Measurements from ENCODE around the gene CADPS.

CADPS gene

GRCh38 chr3:62761711-62762110 is 113.5 kb downstream of the CADPS start:
- H3K4me1 ChIP-seq (ENCODE audit: control insufficient read depth, insufficient read depth, low read length) = no peaks in the 10 kb centered on the region
- no peak overlapping the region for H3K4me3 ChIP-seq (ENCODE audit: low read depth, low read length)
- no peak overlapping the region for H3K9ac ChIP-seq (ENCODE audit: low read depth, low read length)
- H3K36me3 ChIP-seq (ENCODE audit: control insufficient read depth, insufficient read depth, low read length) = no peaks in the 10 kb centered on the region
- H3K27me3 ChIP-seq (ENCODE audit: control insufficient read depth, insufficient read depth, low read length) = no peaks in the 10 kb centered on the region
- H3K9me3 ChIP-seq (ENCODE audit: control insufficient read depth, insufficient read depth, low read length) = no peaks in the 10 kb centered on the region

GRCh38 chr3:62761311-62761710 is 113.9 kb downstream of the CADPS start:
- no peaks in the 10 kb centered on the region for H3K9me3 ChIP-seq (ENCODE audit: control insufficient read depth, insufficient read depth, low read length)
- H3K36me3 ChIP-seq (ENCODE audit: control insufficient read depth, insufficient read depth, low read length) = no peaks in the 10 kb centered on the region
- H3K4me1 ChIP-seq (ENCODE audit: control insufficient read depth, insufficient read depth, low read length) = no peaks in the 10 kb centered on the region
- no peaks in the 10 kb centered on the region for H3K27me3 ChIP-seq (ENCODE audit: control insufficient read depth, insufficient read depth, low read length)
- H3K4me3 ChIP-seq (ENCODE audit: low read depth, low read length) = no peak overlapping the region
- H3K9ac ChIP-seq (ENCODE audit: low read depth, low read length) = no peak overlapping the region

DNA sequence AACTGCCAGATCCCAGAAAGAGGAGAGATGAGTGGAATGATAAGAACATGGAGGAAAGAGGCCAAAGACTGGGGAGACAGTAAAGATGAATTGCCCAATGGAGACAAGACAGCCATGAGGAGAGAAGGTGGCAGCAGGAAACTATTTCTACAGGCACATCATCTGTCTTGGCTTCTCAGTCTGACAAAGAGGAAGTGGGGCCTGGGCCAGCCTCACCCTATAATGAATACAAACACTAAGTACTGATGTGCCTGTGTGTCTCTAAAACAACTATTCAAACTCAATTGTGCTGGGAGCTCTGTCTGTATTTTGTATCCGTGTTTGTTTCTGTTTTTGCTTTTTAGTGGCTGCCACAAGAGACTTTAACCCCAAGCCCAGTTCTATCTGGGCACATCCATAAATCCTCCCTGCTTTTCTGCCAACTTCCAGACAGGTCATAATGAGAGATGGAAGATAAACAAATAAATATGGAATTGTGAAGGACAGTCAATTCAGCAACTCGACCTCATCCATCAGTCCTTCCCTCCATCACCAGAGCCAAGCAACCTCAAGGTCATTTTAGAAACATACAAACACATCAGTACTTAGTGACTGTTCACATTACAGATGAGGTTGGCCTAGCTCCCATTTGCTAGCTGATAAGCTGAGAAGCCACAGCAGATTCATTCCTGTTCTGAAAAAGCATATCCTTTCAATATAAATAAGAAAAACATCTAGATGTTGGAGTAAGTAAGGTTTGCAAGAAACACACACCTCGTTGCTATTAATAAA is 116.7 kb downstream of the CADPS start:
- Histone ChIP-seq H3K9me3 (ENCODE audit: control insufficient read depth, insufficient read depth, low read length) (no peaks in the 10 kb centered on the region), H3K4me3 (ENCODE audit: low read depth, low read length) (no peak overlapping the region), H3K36me3 (ENCODE audit: control insufficient read depth, insufficient read depth, low read length) (no peaks in the 10 kb centered on the region), H3K9ac (ENCODE audit: low read depth, low read length) (no peak overlapping the region), H3K4me1 (ENCODE audit: control insufficient read depth, insufficient read depth, low read length) (no peaks in the 10 kb centered on the region), H3K27me3 (ENCODE audit: control insufficient read depth, insufficient read depth, low read length) (no peaks in the 10 kb centered on the region)

GRCh38 chr3:62757045-62757444 is 118.2 kb downstream of the CADPS start:
- Histone ChIP-seq H3K9ac (ENCODE audit: low read depth, low read length) (no peak overlapping the region), H3K9me3 (ENCODE audit: control insufficient read depth, insufficient read depth, low read length) (no peaks in the 10 kb centered on the region), H3K4me1 (ENCODE audit: control insufficient read depth, insufficient read depth, low read length) (no peaks in the 10 kb centered on the region), H3K27me3 (ENCODE audit: control insufficient read depth, insufficient read depth, low read length) (no peaks in the 10 kb centered on the region), H3K4me3 (ENCODE audit: low read depth, low read length) (no peak overlapping the region), H3K36me3 (ENCODE audit: control insufficient read depth, insufficient read depth, low read length) (no peaks in the 10 kb centered on the region)

- H3K4me3 ChIP-seq (ENCODE audit: low read depth, low read length) = no peak overlapping the region
- H3K9ac ChIP-seq (ENCODE audit: low read depth, low read length) = no peak overlapping the region
- no peaks in the 10 kb centered on the region for H3K36me3 ChIP-seq (ENCODE audit: control insufficient read depth, insufficient read depth, low read length)
- no peaks in the 10 kb centered on the region for H3K9me3 ChIP-seq (ENCODE audit: control insufficient read depth, insufficient read depth, low read length)
- no peaks in the 10 kb centered on the region for H3K27me3 ChIP-seq (ENCODE audit: control insufficient read depth, insufficient read depth, low read length)
- H3K4me1 ChIP-seq (ENCODE audit: control insufficient read depth, insufficient read depth, low read length) = no peaks in the 10 kb centered on the region
Measured at GRCh38 chr3:62755285-62755684, 119.9 kb downstream of the CADPS start.

- H3K27me3 ChIP-seq (ENCODE audit: control insufficient read depth, insufficient read depth, low read length) = no peaks in the 10 kb centered on the region
- no peaks in the 10 kb centered on the region for H3K36me3 ChIP-seq (ENCODE audit: control insufficient read depth, insufficient read depth, low read length)
- H3K9me3 ChIP-seq (ENCODE audit: control insufficient read depth, insufficient read depth, low read length) = no peaks in the 10 kb centered on the region
- H3K4me1 ChIP-seq (ENCODE audit: control insufficient read depth, insufficient read depth, low read length) = no peaks in the 10 kb centered on the region
- H3K9ac ChIP-seq (ENCODE audit: low read depth, low read length) = no peak overlapping the region
- H3K4me3 ChIP-seq (ENCODE audit: low read depth, low read length) = no peak overlapping the region
Measured at GRCh38 chr3:62749657-62750056, 125.6 kb downstream of the CADPS start.

- Histone ChIP-seq H3K9ac (ENCODE audit: low read depth, low read length) (no peak overlapping the region), H3K36me3 (ENCODE audit: control insufficient read depth, insufficient read depth, low read length) (no peaks in the 10 kb centered on the region), H3K4me3 (ENCODE audit: low read depth, low read length) (no peak overlapping the region), H3K27me3 (ENCODE audit: control insufficient read depth, insufficient read depth, low read length) (no peaks in the 10 kb centered on the region), H3K9me3 (ENCODE audit: control insufficient read depth, insufficient read depth, low read length) (no peaks in the 10 kb centered on the region), H3K4me1 (ENCODE audit: control insufficient read depth, insufficient read depth, low read length) (no peaks in the 10 kb centered on the region)
Measured at GRCh38 chr3:62749130-62749529, 126.1 kb downstream of the CADPS start.

- Histone ChIP-seq H3K36me3 (ENCODE audit: control insufficient read depth, insufficient read depth, low read length) (no peaks in the 10 kb centered on the region), H3K4me3 (ENCODE audit: low read depth, low read length) (no peak overlapping the region), H3K9ac (ENCODE audit: low read depth, low read length) (no peak overlapping the region), H3K27me3 (ENCODE audit: control insufficient read depth, insufficient read depth, low read length) (no peaks in the 10 kb centered on the region), H3K4me1 (ENCODE audit: control insufficient read depth, insufficient read depth, low read length) (no peaks in the 10 kb centered on the region), H3K9me3 (ENCODE audit: control insufficient read depth, insufficient read depth, low read length) (no peaks in the 10 kb centered on the region)
Measured at GRCh38 chr3:62737449-62737848, 137.8 kb downstream of the CADPS start.

- H3K27me3 ChIP-seq (ENCODE audit: control insufficient read depth, insufficient read depth, low read length) = no peaks in the 10 kb centered on the region
- no peaks in the 10 kb centered on the region for H3K4me1 ChIP-seq (ENCODE audit: control insufficient read depth, insufficient read depth, low read length)
- no peak overlapping the region for H3K9ac ChIP-seq (ENCODE audit: low read depth, low read length)
- no peaks in the 10 kb centered on the region for H3K36me3 ChIP-seq (ENCODE audit: control insufficient read depth, insufficient read depth, low read length)
- no peak overlapping the region for H3K4me3 ChIP-seq (ENCODE audit: low read depth, low read length)
- H3K9me3 ChIP-seq (ENCODE audit: control insufficient read depth, insufficient read depth, low read length) = no peaks in the 10 kb centered on the region
Measured at GRCh38 chr3:62735510-62735909, 139.7 kb downstream of the CADPS start.

DNA sequence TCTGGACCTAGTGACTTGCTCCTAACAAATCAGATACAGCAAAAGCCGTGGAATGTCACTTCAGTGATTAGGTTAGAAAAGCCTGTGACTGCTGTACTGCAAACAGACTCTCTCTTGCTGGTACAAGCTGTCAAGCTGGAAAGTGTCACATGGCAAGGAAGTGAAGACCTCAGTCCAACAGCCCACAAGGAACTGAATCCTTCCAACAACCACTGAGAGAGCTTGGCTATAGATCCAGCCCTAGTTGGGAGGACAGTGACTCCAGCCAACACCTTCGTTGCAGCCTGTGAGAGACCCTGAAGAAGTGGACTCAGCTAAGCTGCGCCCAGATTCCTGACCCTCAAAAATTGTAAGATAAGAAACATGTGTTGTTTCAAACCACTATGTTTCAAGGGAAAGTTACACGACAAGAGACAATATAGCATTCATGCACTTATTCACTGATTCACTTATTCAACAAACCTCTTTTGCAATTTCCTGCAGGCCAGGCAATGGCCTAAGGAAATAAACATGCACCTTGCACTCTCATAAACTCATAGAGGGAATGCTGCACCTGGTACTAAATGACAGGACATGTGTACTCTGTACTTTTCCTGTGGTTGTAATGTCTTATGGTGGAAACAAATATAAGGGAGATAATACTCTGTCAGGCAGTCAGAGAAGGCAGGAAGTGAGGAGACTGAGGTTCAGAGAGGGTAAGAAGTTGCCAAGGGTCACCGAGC is 142.9 kb downstream of the CADPS start:
- H3K27me3 ChIP-seq (ENCODE audit: control insufficient read depth, insufficient read depth, low read length) = no peaks in the 10 kb centered on the region
- H3K4me1 ChIP-seq (ENCODE audit: control insufficient read depth, insufficient read depth, low read length) = no peaks in the 10 kb centered on the region
- H3K36me3 ChIP-seq (ENCODE audit: control insufficient read depth, insufficient read depth, low read length) = no peaks in the 10 kb centered on the region
- no peak overlapping the region for H3K9ac ChIP-seq (ENCODE audit: low read depth, low read length)
- no peaks in the 10 kb centered on the region for H3K9me3 ChIP-seq (ENCODE audit: control insufficient read depth, insufficient read depth, low read length)
- H3K4me3 ChIP-seq (ENCODE audit: low read depth, low read length) = no peak overlapping the region

DNA sequence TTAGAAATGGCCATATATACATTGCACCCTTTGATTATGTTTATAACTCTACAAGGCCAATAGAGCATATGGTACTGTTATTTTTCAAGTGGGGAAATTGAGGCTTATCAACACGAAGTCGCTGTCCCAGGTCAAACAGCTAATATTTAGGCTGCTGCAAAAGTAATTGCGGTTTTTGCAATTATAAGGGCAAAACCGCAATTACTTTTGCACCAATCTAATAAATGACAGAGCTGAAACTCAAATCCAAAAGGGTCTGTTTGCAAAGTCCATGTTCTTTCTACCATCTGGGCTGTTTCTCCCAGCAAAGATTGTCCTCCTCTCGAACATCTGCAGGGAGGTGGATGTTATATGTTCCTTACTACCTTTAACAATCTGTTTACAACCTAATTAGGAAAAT is 147.2 kb downstream of the CADPS start:
- Histone ChIP-seq H3K9ac (ENCODE audit: low read depth, low read length) (no peak overlapping the region), H3K4me3 (ENCODE audit: low read depth, low read length) (no peak overlapping the region), H3K36me3 (ENCODE audit: control insufficient read depth, insufficient read depth, low read length) (no peaks in the 10 kb centered on the region), H3K27me3 (ENCODE audit: control insufficient read depth, insufficient read depth, low read length) (no peaks in the 10 kb centered on the region), H3K9me3 (ENCODE audit: control insufficient read depth, insufficient read depth, low read length) (no peaks in the 10 kb centered on the region), H3K4me1 (ENCODE audit: control insufficient read depth, insufficient read depth, low read length) (peaks cover 4% of the 10 kb centered on the region)

- H3K9me3 ChIP-seq (ENCODE audit: control insufficient read depth, insufficient read depth, low read length) = no peaks in the 10 kb centered on the region
- H3K4me1 ChIP-seq (ENCODE audit: control insufficient read depth, insufficient read depth, low read length) = peaks cover 4% of the 10 kb centered on the region
- H3K27me3 ChIP-seq (ENCODE audit: control insufficient read depth, insufficient read depth, low read length) = no peaks in the 10 kb centered on the region
- no peak overlapping the region for H3K4me3 ChIP-seq (ENCODE audit: low read depth, low read length)
- no peaks in the 10 kb centered on the region for H3K36me3 ChIP-seq (ENCODE audit: control insufficient read depth, insufficient read depth, low read length)
- H3K9ac ChIP-seq (ENCODE audit: low read depth, low read length) = no peak overlapping the region
Measured at GRCh38 chr3:62727536-62727935, 147.7 kb downstream of the CADPS start.

Data from iPS-15b (cell line).